ENCODE results near the gene C11orf16. TPM values are rescaled to one million over a fixed set of nuclear protein-coding genes. Genes with fewer than 3 reads are reported as not detected.

C11orf16 gene
- polyA plus RNA-seq, 2 of the 4 experiments (the other 2 are of a cell fraction), result not detected

DNA sequence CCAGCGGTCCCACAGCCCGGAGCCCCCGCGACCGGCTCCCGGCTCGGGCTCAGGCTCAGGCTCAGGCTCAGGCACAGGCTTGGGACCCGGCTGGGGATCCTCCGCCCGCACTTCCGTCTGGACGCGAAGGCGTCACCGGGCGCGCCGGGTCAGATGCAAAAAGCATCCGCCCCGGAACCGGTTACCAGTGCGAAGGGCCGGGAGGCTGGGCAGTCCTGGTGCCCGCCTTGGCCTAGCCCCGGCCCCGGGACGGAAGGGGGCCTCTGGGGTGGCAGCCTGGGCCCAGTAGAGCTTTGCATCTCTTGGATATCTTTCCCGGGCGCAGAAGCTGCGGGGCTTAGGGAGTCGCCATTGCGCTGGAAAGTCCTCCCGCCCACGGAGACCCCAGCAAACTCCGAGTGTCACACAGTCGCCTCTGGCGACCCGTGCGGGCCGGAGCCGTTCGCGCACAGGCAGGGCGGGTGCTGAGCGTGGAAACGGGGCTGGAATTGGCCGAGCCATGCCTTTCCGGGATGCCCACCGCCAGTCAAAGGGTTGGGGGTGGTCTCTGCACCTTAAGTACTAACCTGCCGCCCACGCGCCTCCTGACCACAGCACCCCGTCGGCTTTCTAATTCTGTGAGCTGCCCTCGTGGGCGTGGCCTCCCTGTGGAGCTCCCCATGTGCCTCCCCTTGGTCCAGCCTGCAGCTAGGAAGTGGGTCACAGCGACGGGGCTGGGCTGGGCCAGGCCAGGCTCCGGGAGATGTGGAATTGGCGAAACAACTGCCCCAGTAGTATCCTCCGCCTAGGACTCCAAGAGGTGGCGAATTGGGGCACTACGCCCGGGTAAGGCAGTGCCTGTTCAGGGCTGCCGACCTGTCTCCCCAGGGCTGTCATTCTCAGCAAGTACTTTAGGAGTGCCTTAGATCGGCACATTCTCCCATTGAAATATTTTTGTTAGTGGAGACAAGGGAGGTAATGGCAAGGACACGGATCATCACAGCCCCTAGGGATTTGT, 31.9 kb upstream of the C11orf16 start, which contains the start of gene TMEM9B (continued):
- TF ChIP-seq HOXA7 (CRISPR knock-in tag; IDR thresholded peaks at IDR 0.05) (0 out of 2 replicates have a peak, but pooled peaks have one; percentile 32), RARB (CRISPR knock-in tag; IDR thresholded peaks at IDR 0.05) (no peak), ZNF302 (CRISPR knock-in tag; IDR thresholded peaks at IDR 0.05) (no peak), ZSCAN20 (CRISPR knock-in tag; IDR thresholded peaks at IDR 0.05) (no peak), CHD2 (IDR thresholded peaks at IDR 0.05; ENCODE audit: low read length, partially characterized antibody) (no peak), CBX8 (IDR thresholded peaks at IDR 0.05) (no peak), BHLHE40 (IDR thresholded peaks at IDR 0.05; ENCODE audit: low read depth, low read length) (no peak), HEYL (CRISPR knock-in tag; IDR thresholded peaks at IDR 0.05) (no peak), MYC (IDR thresholded peaks at IDR 0.05; ENCODE audit: borderline replicate concordance, low read length) (peak; percentile 84), KDM1A (IDR thresholded peaks at IDR 0.05; ENCODE audit: low read depth) (no peak), JUNB (IDR thresholded peaks at IDR 0.05) (no peak), RCOR1 (IDR thresholded peaks at IDR 0.05; ENCODE audit: low read depth, low read length) (no peak), POLR2AphosphoS2 (conservative IDR thresholded peaks at IDR 0.05; ENCODE audit: low read length) (no peak), CHD4 (IDR thresholded peaks at IDR 0.05; ENCODE audit: borderline replicate concordance) (no peak), ATOH8 (CRISPR knock-in tag; IDR thresholded peaks at IDR 0.05; ENCODE audit: low read depth) (peak; percentile 30; the same call in 1 of the 2 replicates), RAD21 (conservative IDR thresholded peaks at IDR 0.05 in 1 of 2, IDR thresholded peaks at IDR 0.05 in 1 of 2) (no peak; a peak in 1 of 5 replicates), EP300 (IDR thresholded peaks at IDR 0.05) (no peak), GATA3 (IDR thresholded peaks at IDR 0.05; ENCODE audit: borderline replicate concordance) (peak; percentile 44; the same call in 1 of the 2 replicates), CEBPB (IDR thresholded peaks at IDR 0.05) (peak in 1 of 2 experiments; percentile 6; a peak in 1 of 4 replicates)
- TF ChIP-seq, protein P1, sequence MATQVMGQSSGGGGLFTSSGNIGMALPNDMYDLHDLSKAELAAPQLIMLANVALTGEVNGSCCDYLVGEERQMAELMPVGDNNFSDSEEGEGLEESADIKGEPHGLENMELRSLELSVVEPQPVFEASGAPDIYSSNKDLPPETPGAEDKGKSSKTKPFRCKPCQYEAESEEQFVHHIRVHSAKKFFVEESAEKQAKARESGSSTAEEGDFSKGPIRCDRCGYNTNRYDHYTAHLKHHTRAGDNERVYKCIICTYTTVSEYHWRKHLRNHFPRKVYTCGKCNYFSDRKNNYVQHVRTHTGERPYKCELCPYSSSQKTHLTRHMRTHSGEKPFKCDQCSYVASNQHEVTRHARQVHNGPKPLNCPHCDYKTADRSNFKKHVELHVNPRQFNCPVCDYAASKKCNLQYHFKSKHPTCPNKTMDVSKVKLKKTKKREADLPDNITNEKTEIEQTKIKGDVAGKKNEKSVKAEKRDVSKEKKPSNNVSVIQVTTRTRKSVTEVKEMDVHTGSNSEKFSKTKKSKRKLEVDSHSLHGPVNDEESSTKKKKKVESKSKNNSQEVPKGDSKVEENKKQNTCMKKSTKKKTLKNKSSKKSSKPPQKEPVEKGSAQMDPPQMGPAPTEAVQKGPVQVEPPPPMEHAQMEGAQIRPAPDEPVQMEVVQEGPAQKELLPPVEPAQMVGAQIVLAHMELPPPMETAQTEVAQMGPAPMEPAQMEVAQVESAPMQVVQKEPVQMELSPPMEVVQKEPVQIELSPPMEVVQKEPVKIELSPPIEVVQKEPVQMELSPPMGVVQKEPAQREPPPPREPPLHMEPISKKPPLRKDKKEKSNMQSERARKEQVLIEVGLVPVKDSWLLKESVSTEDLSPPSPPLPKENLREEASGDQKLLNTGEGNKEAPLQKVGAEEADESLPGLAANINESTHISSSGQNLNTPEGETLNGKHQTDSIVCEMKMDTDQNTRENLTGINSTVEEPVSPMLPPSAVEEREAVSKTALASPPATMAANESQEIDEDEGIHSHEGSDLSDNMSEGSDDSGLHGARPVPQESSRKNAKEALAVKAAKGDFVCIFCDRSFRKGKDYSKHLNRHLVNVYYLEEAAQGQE (IDR thresholded peaks at IDR 0.05), result no peak
- TF ChIP-seq, protein P2, sequence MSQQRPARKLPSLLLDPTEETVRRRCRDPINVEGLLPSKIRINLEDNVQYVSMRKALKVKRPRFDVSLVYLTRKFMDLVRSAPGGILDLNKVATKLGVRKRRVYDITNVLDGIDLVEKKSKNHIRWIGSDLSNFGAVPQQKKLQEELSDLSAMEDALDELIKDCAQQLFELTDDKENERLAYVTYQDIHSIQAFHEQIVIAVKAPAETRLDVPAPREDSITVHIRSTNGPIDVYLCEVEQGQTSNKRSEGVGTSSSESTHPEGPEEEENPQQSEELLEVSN (IDR thresholded peaks at IDR 0.05; ENCODE audit: borderline replicate concordance, low read depth), result no peak
- TF ChIP-seq, protein P3, sequence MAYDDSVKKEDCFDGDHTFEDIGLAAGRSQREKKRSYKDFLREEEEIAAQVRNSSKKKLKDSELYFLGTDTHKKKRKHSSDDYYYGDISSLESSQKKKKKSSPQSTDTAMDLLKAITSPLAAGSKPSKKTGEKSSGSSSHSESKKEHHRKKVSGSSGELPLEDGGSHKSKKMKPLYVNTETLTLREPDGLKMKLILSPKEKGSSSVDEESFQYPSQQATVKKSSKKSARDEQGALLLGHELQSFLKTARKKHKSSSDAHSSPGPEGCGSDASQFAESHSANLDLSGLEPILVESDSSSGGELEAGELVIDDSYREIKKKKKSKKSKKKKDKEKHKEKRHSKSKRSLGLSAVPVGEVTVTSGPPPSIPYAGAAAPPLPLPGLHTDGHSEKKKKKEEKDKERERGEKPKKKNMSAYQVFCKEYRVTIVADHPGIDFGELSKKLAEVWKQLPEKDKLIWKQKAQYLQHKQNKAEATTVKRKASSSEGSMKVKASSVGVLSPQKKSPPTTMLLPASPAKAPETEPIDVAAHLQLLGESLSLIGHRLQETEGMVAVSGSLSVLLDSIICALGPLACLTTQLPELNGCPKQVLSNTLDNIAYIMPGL (CRISPR knock-in tag; IDR thresholded peaks at IDR 0.05; ENCODE audit: borderline replicate concordance), result 0 out of 2 replicates have a peak, but pooled peaks have one; percentile 69

Measured in A549 (cell line).